Measurements from ENCODE around the gene TBXA2R.

- no peak for TF ChIP-seq CTCF (IDR thresholded peaks at IDR 0.05; ENCODE audit: low read length)
- TF ChIP-seq EZH2 (IDR thresholded peaks at IDR 0.05; ENCODE audit: borderline replicate concordance, low read length) = no peak
Observed at GRCh38 chr19:3626473-3627350, 20.0 kb upstream of the TBXA2R start, which contains the start of gene CACTIN.

Data from OCI-LY1 (cell line).